ENCODE results near the gene RFC2. TPM values are rescaled to one million over a fixed set of nuclear protein-coding genes. Genes with fewer than 3 reads are reported as not detected.

Gene RFC2
- polyA plus RNA-seq, 2 of the 4 experiments (the other 2 are of a cell fraction), result 44.6 to 71.2 TPM

DNA sequence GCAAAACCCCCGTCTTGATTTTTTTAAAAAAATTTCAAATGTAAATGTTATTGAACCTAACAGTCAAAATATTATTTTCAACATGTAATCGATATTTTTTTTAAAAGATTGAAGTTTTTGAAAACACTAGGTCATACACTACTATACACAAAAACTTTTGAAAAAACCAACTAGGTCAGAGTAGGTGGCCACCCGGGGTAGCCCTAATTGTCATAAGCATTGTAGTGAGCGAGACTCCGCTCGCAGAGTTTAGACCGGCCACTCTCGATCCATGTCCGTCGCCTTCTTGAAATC is 417 bp downstream of the RFC2 start:
- Histone ChIP-seq H3K4me3 (peak overlapping the region; percentile 96), H3K4me1 (peaks cover 15% of the 10 kb centered on the region; the same call in 1 of the 3 replicates), H3K27ac (peak overlapping the region; percentile 94 to 96), H3K4me2 (peak overlapping the region; percentile 74), H3K9me3 (no peaks in the 10 kb centered on the region)
- FAIRE-seq (no peak), DNase-seq (ENCODE audit: low read depth in 1 of 2, low spot score in 1 of 2) (no peak), ATAC-seq (peak; percentile 26 to 39; a peak in 5 of 6 replicates)
- TF ChIP-seq FOSB (CRISPR knock-in tag; IDR thresholded peaks at IDR 0.05) (no peak), PHF8 (IDR thresholded peaks at IDR 0.05; ENCODE audit: borderline replicate concordance, low read depth) (no peak), HMGXB4 (CRISPR knock-in tag; IDR thresholded peaks at IDR 0.05; ENCODE audit: borderline replicate concordance) (no peak), EHF (CRISPR knock-in tag; IDR thresholded peaks at IDR 0.05) (no peak)
- TF ChIP-seq, protein P1, sequence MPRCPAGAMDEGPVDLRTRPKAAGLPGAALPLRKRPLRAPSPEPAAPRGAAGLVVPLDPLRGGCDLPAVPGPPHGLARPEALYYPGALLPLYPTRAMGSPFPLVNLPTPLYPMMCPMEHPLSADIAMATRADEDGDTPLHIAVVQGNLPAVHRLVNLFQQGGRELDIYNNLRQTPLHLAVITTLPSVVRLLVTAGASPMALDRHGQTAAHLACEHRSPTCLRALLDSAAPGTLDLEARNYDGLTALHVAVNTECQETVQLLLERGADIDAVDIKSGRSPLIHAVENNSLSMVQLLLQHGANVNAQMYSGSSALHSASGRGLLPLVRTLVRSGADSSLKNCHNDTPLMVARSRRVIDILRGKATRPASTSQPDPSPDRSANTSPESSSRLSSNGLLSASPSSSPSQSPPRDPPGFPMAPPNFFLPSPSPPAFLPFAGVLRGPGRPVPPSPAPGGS (IDR thresholded peaks at IDR 0.05), result no peak
- POLR2A ChIA-PET, result no interaction called here
- WGBS (ENCODE audit: missing lambda C conversion rate), result 3% methylated on average over 10 of the region's 10 CpGs
- CTCF ChIA-PET, result interaction anchor here (0.6 to 2.5 kb wide), 4 partner anchors 12 to 186 kb away, joined by 4 to 9 read pairs (median 8); no protein-coding TSS in a partner anchor

- ATAC-seq (peak in 1 of 2 experiments; percentile 12; a peak in 3 of 6 replicates), DNase-seq (ENCODE audit: low read depth in 1 of 2, low spot score in 1 of 2) (no peak), FAIRE-seq (no peak)
- ChIA-PET CTCF (interaction anchor here (1.4 to 2.5 kb wide), 4 partner anchors 12 to 148 kb away, joined by 7 to 10 read pairs (median 8); no protein-coding TSS in a partner anchor), POLR2A (no interaction called here)
- Histone ChIP-seq H3K9me3 (no peaks in the 10 kb centered on the region), H3K4me2 (peak overlapping the region; percentile 74), H3K27ac (peak overlapping the region; percentile 94 to 96; a peak in 5 of 6 replicates), H3K4me1 (peaks cover 15% of the 10 kb centered on the region; the same call in 1 of the 3 replicates), H3K4me3 (peak overlapping the region; percentile 96)
- TF ChIP-seq PBX3 (IDR thresholded peaks at IDR 0.05) (no peak), HEYL (CRISPR knock-in tag; IDR thresholded peaks at IDR 0.05) (no peak), HDAC2 (IDR thresholded peaks at IDR 0.05) (no peak), HES2 (IDR thresholded peaks at IDR 0.05) (no peak), GATA3 (IDR thresholded peaks at IDR 0.05; ENCODE audit: borderline replicate concordance) (no peak), RNF2 (IDR thresholded peaks at IDR 0.05; ENCODE audit: borderline replicate concordance, low read depth) (no peak), SMC3 (IDR thresholded peaks at IDR 0.05) (no peak)
- WGBS (ENCODE audit: missing lambda C conversion rate), result 68% methylated on average over 7 of the region's 7 CpGs
These were observed 868 bp downstream of the RFC2 start for GRCh38 chr7:74253331-74253730.

DNA sequence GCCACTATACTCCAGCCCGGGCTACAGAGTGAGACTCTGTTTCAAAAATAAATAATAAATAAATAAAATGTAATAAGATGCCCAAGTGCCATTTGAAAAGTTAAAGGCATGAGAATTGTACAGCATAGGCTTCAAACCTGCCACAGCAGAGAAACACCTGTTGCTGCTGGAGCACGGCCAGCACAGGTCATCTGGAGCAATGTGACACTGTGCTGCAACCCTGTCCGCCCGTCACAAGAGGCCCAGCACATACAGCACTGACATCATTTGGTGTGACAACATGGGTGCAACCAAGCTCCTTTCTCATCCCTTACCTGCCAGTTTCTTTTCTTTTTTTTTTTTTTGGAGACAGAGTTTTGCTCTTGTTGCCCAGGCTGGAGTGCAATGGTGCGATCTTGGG is 1.3 kb downstream of the RFC2 start:
- H3K4me2 ChIP-seq, result peak overlapping the region; percentile 74
- POLR2A ChIA-PET, result no interaction called here
- no peak for ATAC-seq
- CTCF ChIA-PET, result interaction anchor here (1.1 to 2.0 kb wide), 4 partner anchors 11 to 148 kb away, joined by 3 to 10 read pairs (median 8); no protein-coding TSS in a partner anchor
- H3K27ac ChIP-seq, result peak overlapping the region in 1 of 2 experiments; percentile 94; a peak in 2 of 6 replicates
- DNase-seq (ENCODE audit: low read depth in 1 of 2, low spot score in 1 of 2), result no peak
- H3K9me3 ChIP-seq, result no peaks in the 10 kb centered on the region
- no peak for FAIRE-seq
- H3K4me1 ChIP-seq, result peaks cover 15% of the 10 kb centered on the region; the same call in 1 of the 3 replicates
- WGBS (ENCODE audit: missing lambda C conversion rate), result 92% methylated on average over 5 of the region's 5 CpGs
- H3K4me3 ChIP-seq, result peak overlapping the region; percentile 96; the same call in 2 of the 3 replicates
- no peak for TF ChIP-seq KDM1A (IDR thresholded peaks at IDR 0.05; ENCODE audit: low read depth)
- no peak for TF ChIP-seq EHF (CRISPR knock-in tag; IDR thresholded peaks at IDR 0.05)
- TF ChIP-seq TFCP2L1 (CRISPR knock-in tag; IDR thresholded peaks at IDR 0.05), result no peak
- TF ChIP-seq ZC3H11A (IDR thresholded peaks at IDR 0.05), result no peak
- TF ChIP-seq POLR2AphosphoS2 (conservative IDR thresholded peaks at IDR 0.05; ENCODE audit: low read length), result no peak
- no peak for TF ChIP-seq JUNB (IDR thresholded peaks at IDR 0.05)
- no peak for TF ChIP-seq CHD2 (IDR thresholded peaks at IDR 0.05; ENCODE audit: low read length, partially characterized antibody)
- no peak for TF ChIP-seq SREBF2 (IDR thresholded peaks at IDR 0.05)
- TF ChIP-seq FOSB (CRISPR knock-in tag; IDR thresholded peaks at IDR 0.05), result no peak
- no peak for TF ChIP-seq PHF8 (IDR thresholded peaks at IDR 0.05; ENCODE audit: borderline replicate concordance, low read depth)
- TF ChIP-seq RFX5 (IDR thresholded peaks at IDR 0.05), result no peak
- no peak for TF ChIP-seq MAZ (IDR thresholded peaks at IDR 0.05; ENCODE audit: borderline replicate concordance, low read depth, low read length)
- no peak for TF ChIP-seq HES2 (IDR thresholded peaks at IDR 0.05)
- no peak for TF ChIP-seq HMGXB4 (CRISPR knock-in tag; IDR thresholded peaks at IDR 0.05; ENCODE audit: borderline replicate concordance)
- no peak for TF ChIP-seq RNF2 (IDR thresholded peaks at IDR 0.05; ENCODE audit: borderline replicate concordance, low read depth)
- TF ChIP-seq NFE2L2 (conservative IDR thresholded peaks at IDR 0.05; ENCODE audit: low read length), result no peak
- TF ChIP-seq CHD4 (IDR thresholded peaks at IDR 0.05; ENCODE audit: borderline replicate concordance), result no peak
